GM12878 (cell line): ENCODE measurements around the gene SLC19A2. TPM values are rescaled to one million over a fixed set of nuclear protein-coding genes. Genes with fewer than 3 reads are reported as not detected.

Source experiments
- ATAC-seq: fragments of 200-7000 bp; cut with Tn5 transposase; 3 replicates; pipeline ENCODE4 v1.9.1; 2020; ENCODE audit warnings: mild to moderate bottlenecking, moderate library complexity
- BruUV-seq: library from RNA; stranded (reverse); fragments of 400-500 nt; replicated peaks from 2 replicates; lab custom pipeline; 2021; lab: Mats Ljungman, UMichigan
- CTCF ChIA-PET: fragments of 300-600 bp; sonication (Branson Sonifier 250); formaldehyde crosslinking; extraction: SDS; loops from one replicate; lab custom pipeline; 2021; ENCODE audit warnings: inconsistent platforms; lab: Yijun Ruan, JAX
- POLR2A ChIA-PET: fragments of 350-600 bp; formaldehyde crosslinking; extraction: SDS; loops from one replicate; lab custom pipeline; 2021; ENCODE audit warnings: inconsistent platforms; lab: Charles Lee
- RAD21 ChIA-PET: fragments of 300-600 bp; sonication (Branson Sonifier 250); formaldehyde crosslinking; loops from one replicate; lab custom pipeline; 2023; ENCODE audit warnings: antibody characterized with exemption; ENCODE audit not compliant: unreplicated experiment; lab: Charles Lee
- SMC1A ChIA-PET: fragments of 300-600 bp; sonication (Branson Sonifier 250); formaldehyde crosslinking; loops from one replicate; lab custom pipeline; 2023; ENCODE audit not compliant: unreplicated experiment, uncharacterized antibody; lab: Charles Lee
- DNase-seq: peaks from one replicate; pipeline ENCODE4 v3.0.0-alpha.2; 2011; ENCODE audit warnings: low read depth, low spot score
- FAIRE-seq: peaks from 3 replicates; lab custom pipeline; 2011; peaks lifted over from hg19 to GRCh38; lab: Jason Lieb, UNC
- H2AFZ ChIP-seq: 2 replicates; pipeline ENCODE4 v1.6.0; 2011; ENCODE audit warnings: low read depth, low read length, control low read depth; ENCODE audit not compliant: control insufficient read depth
- H3K27ac ChIP-seq: 2 replicates; pipeline ENCODE4 v1.5.1; 2011; ENCODE audit warnings: control low read depth; ENCODE audit not compliant: control insufficient read depth, insufficient read depth
- H3K27me3 ChIP-seq, 2 experiments: replicated peaks in 1 of 2; 2 replicates each; pipeline versions ENCODE4 v1.6.0 to v1.6.1; 2011; ENCODE audit warnings: low read length in 1 of 2; ENCODE audit not compliant: control insufficient read depth in 2 of 2, insufficient read depth in 2 of 2
- H3K36me3 ChIP-seq, 2 experiments: 2 replicates each; pipeline ENCODE4 v1.5.1; 2011; ENCODE audit warnings: low read length in 1 of 2; ENCODE audit not compliant: control insufficient read depth in 2 of 2, insufficient read depth in 2 of 2
- H3K4me1 ChIP-seq: 2 replicates; pipeline ENCODE4 v1.6.1; 2011; ENCODE audit warnings: mild to moderate bottlenecking, low read length, moderate library complexity, mixed read lengths; ENCODE audit not compliant: control insufficient read depth, insufficient read depth
- H3K4me2 ChIP-seq: 2 replicates; pipeline ENCODE4 v1.6.0; 2011; ENCODE audit warnings: control low read depth; ENCODE audit not compliant: control insufficient read depth, insufficient read depth
- H3K4me3 ChIP-seq: fragments of 200-600 bp; sonication (generic); 2 replicates; pipeline ENCODE4 v1.5.1; 2016
- H3K79me2 ChIP-seq: 2 replicates; pipeline ENCODE4 v1.6.0; 2011; ENCODE audit warnings: low read length; ENCODE audit not compliant: control insufficient read depth, insufficient read depth
- H3K9ac ChIP-seq: 2 replicates; pipeline ENCODE4 v1.8.0; 2011; ENCODE audit warnings: low read length, control low read depth, mixed read lengths; ENCODE audit not compliant: control insufficient read depth, insufficient read depth
- H3K9me3 ChIP-seq: replicated peaks from 3 replicates; pipeline ENCODE4 v1.5.1; 2011; ENCODE audit warnings: mild to moderate bottlenecking, low read length; ENCODE audit not compliant: control insufficient read depth, insufficient read depth
- H4K20me1 ChIP-seq: 2 replicates; pipeline ENCODE4 v1.6.0; 2011; ENCODE audit not compliant: control insufficient read depth, insufficient read depth
- BCL3 ChIP-seq: IDR thresholded peaks from 2 replicates; pipeline ENCODE4 v1.6.1; 2011; ENCODE audit warnings: borderline replicate concordance, low read depth, mild to moderate bottlenecking, moderate library complexity, low read length; ENCODE audit not compliant: insufficient read depth, poor library complexity, severe bottlenecking
- RAD51 ChIP-seq: fragments of 450-650 bp; IDR thresholded peaks from 2 replicates; pipeline ENCODE4 v1.6.1; 2016; ENCODE audit warnings: moderate library complexity, mild to moderate bottlenecking, inconsistent platforms
- WGBS: methylation state at CpG from one replicate; pipeline ENCODE4 v1.1.6; 2016; ENCODE audit warnings: low lambda C conversion rate; ENCODE audit not compliant: insufficient replicate concordance, insufficient coverage; ENCODE audit errors: missing lambda C conversion rate; 5-methylcytosine and 5-hydroxymethylcytosine counted together
- in situ Hi-C: fragments of 300-500 bp; cut with MboI; formaldehyde crosslinking; loops from 9 replicates; pipeline ENCODE4 v1.14.3; 2018; ENCODE audit warnings: mixed read lengths
- intact Hi-C: fragments of 100-400 bp; cut with micrococcal nuclease; formaldehyde crosslinking; loops from one replicate; pipeline ENCODE4 v1.14.2; 2022; ENCODE audit not compliant: unreplicated experiment
- polyA plus RNA-seq, 11 experiments: library from polyadenylated mRNA; depleted of rRNA in 4 of 11; unstranded in 6 of 11; stranded (reverse) in 5 of 11; fragments of >200 nt; fragmentation: Nextera tagmentation in 4 of 11; fragmentation: Illumina TruSeq in 1 of 11; extraction: Ambion mirVana in 4 of 11; extraction: Trizol in 1 of 11; gene quantifications; 1 replicate in 1 of 11; 2 replicates in 10 of 11; pipeline versions ENCODE4 v1.2.1 to v1.2.3, GENCODE V29; 2011 to 2016; ENCODE audit warnings: inconsistent platforms in 2 of 11, missing spikeins in 2 of 11, low read depth in 1 of 11
- total RNA-seq, 4 experiments: library from RNA; depleted of rRNA in 3 of 4; stranded (reverse); fragments of >200 nt in 3 of 4; fragmentation: Illumina TruSeq in 1 of 4; extraction: Trizol in 1 of 4; gene quantifications; 2 replicates each; pipeline versions ENCODE4 v1.2.1 to v1.2.3, GENCODE V29; 2013 to 2021
- TF ChIP-seq, protein P1 (sequence below): fragments of 450-650 bp; IDR thresholded peaks from 2 replicates; pipeline ENCODE4 v1.6.1; 2016; ENCODE audit warnings: mild to moderate bottlenecking

Gene SLC19A2
- total and polyA plus RNA-seq, 10 of the 15 experiments (the other 5 are each of a cell fraction or from before 2014, with no cell fraction given) = 1.2 to 7.8 (median 2.5) TPM

GRCh38 chr1:169483500-169483966, 2.2 kb downstream of the SLC19A2 start:
- H2AFZ ChIP-seq = no peak overlapping the region
- peaks cover 11% of the 10 kb centered on the region for H3K79me2 ChIP-seq
- no peaks in the 10 kb centered on the region for H3K27me3 ChIP-seq
- FAIRE-seq (no peak), DNase-seq (no peak), ATAC-seq (no peak)
- intact Hi-C loops (no loop called here), in situ Hi-C loops (no loop called here)
- no peaks in the 10 kb centered on the region for H3K9me3 ChIP-seq
- POLR2A ChIA-PET = interaction anchor here (0.6 kb wide), 1 partner anchor 1257 kb away, joined by 3 read pairs; no protein-coding TSS in a partner anchor
- H3K4me1 ChIP-seq = peaks cover 8% of the 10 kb centered on the region
- H3K4me3 ChIP-seq = peak overlapping the region; percentile 88; the same call in 1 of the 2 replicates
- SMC1A ChIA-PET = interaction anchor here (1.3 to 1.7 kb wide), 4 partner anchors 10 to 133 kb away, joined by 3 to 6 read pairs (median 4); no protein-coding TSS in a partner anchor
- RAD21 ChIA-PET = no interaction called here
- BruUV-seq = no TSS peak
- 96% methylated on average over 5 of the region's 5 CpGs for WGBS
- CTCF ChIA-PET = no interaction called here
- no peak overlapping the region for H3K27ac ChIP-seq
- H3K36me3 ChIP-seq = no peaks in the 10 kb centered on the region
- H3K9ac ChIP-seq = no peak overlapping the region
- no peaks in the 10 kb centered on the region for H4K20me1 ChIP-seq
- peak overlapping the region; percentile 100 for H3K4me2 ChIP-seq
- TF ChIP-seq, protein P1, sequence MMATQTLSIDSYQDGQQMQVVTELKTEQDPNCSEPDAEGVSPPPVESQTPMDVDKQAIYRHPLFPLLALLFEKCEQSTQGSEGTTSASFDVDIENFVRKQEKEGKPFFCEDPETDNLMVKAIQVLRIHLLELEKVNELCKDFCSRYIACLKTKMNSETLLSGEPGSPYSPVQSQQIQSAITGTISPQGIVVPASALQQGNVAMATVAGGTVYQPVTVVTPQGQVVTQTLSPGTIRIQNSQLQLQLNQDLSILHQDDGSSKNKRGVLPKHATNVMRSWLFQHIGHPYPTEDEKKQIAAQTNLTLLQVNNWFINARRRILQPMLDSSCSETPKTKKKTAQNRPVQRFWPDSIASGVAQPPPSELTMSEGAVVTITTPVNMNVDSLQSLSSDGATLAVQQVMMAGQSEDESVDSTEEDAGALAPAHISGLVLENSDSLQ = no peak
- TF ChIP-seq RAD51 = peak; percentile 52; the same call in 1 of the 2 replicates
- no peak for TF ChIP-seq BCL3
